HepG2 (cell line): ENCODE measurements around the gene MTCH1.

Experiments
- ATF3 ChIP-seq: sonication (generic); formaldehyde crosslinking; IDR thresholded peaks from 2 replicates; pipeline ENCODE4 v1.4.0; 2020; ENCODE audit warnings: missing genetic modification reagents
- ATF4 ChIP-seq, 2 experiments: fragments of 450-650 bp in 1 of 2; sonication (generic) in 1 of 2; formaldehyde crosslinking; IDR thresholded peaks; 2 replicates each; pipeline versions ENCODE4 v1.5.0 to v1.8.0; 2020 to 2022; ENCODE audit warnings: mild to moderate bottlenecking in 1 of 2, missing genetic modification reagents in 1 of 2
- BRCA1 ChIP-seq: sonication (generic); formaldehyde crosslinking; IDR thresholded peaks from 2 replicates; pipeline ENCODE4 v1.4.0; 2020; ENCODE audit warnings: missing genetic modification reagents
- HINFP ChIP-seq: sonication (generic); formaldehyde crosslinking; IDR thresholded peaks from 2 replicates; pipeline ENCODE4 v1.4.0; 2020; ENCODE audit warnings: low read depth, mild to moderate bottlenecking, missing genetic modification reagents
- MAX ChIP-seq: IDR thresholded peaks from 2 replicates; pipeline ENCODE4 v1.6.1; 2012; ENCODE audit warnings: inconsistent platforms
- PBX3 ChIP-seq: sonication (generic); formaldehyde crosslinking; IDR thresholded peaks from 2 replicates; pipeline ENCODE4 v1.8.1; 2023; ENCODE audit warnings: missing genetic modification reagents, inconsistent platforms, borderline replicate concordance
- POLR2A ChIP-seq, 2 experiments: IDR thresholded peaks; 2 replicates each; pipeline ENCODE4 v1.6.1; 2011; ENCODE audit warnings: low read depth in 2 of 2, low read length in 2 of 2, mild to moderate bottlenecking in 1 of 2, moderate library complexity in 1 of 2; ENCODE audit not compliant: insufficient read depth in 1 of 2
- SP1 ChIP-seq, 2 experiments: fragments of 450-650 bp in 1 of 2; sonication (generic) in 1 of 2; formaldehyde crosslinking in 1 of 2; IDR thresholded peaks; 2 replicates each; pipeline versions ENCODE4 v1.4.0 to v1.6.1; 2016 to 2020; ENCODE audit warnings: missing genetic modification reagents in 1 of 2
- SP140L ChIP-seq: sonication (generic); formaldehyde crosslinking; IDR thresholded peaks from 2 replicates; pipeline ENCODE4 v1.4.0; 2020; ENCODE audit warnings: missing genetic modification reagents, borderline replicate concordance
- ZNF101 ChIP-seq: sonication (generic); formaldehyde crosslinking; IDR thresholded peaks from 2 replicates; pipeline ENCODE4 v1.4.0; 2020; ENCODE audit warnings: mild to moderate bottlenecking, low read depth, missing genetic modification reagents, borderline replicate concordance
- ZNF235 ChIP-seq: sonication (generic); formaldehyde crosslinking; IDR thresholded peaks from 2 replicates; pipeline ENCODE4 v1.8.1; 2023; ENCODE audit warnings: mild to moderate bottlenecking, missing genetic modification reagents, borderline replicate concordance
- ZNF354B ChIP-seq: sonication (generic); formaldehyde crosslinking; IDR thresholded peaks from 2 replicates; pipeline ENCODE4 v1.8.0; 2022; ENCODE audit warnings: mild to moderate bottlenecking, missing genetic modification reagents
- ZNF552 ChIP-seq: sonication (generic); formaldehyde crosslinking; IDR thresholded peaks from 2 replicates; pipeline ENCODE4 v1.9.0; 2022; ENCODE audit warnings: missing genetic modification reagents, mild to moderate bottlenecking, borderline replicate concordance

GRCh38 chr6:36980876-36981619 is 4.9 kb downstream of the MTCH1 start:
- TF ChIP-seq POLR2A (IDR thresholded peaks at IDR 0.05; ENCODE audit: insufficient read depth in 1 of 2, low read depth in 2 of 2, low read length in 2 of 2) = 0 out of 4 replicates have a peak, but pooled peaks of 1 of the 2 experiments have one; percentile 8
- TF ChIP-seq SP1 (IDR thresholded peaks at IDR 0.05) = no peak
- TF ChIP-seq SP1 (CRISPR knock-in tag; IDR thresholded peaks at IDR 0.05) = no peak
- TF ChIP-seq BRCA1 (CRISPR knock-in tag) = no peak
- TF ChIP-seq SP140L (CRISPR knock-in tag) = no peak
- no peak for TF ChIP-seq ATF4 (CRISPR knock-in tag; IDR thresholded peaks at IDR 0.05)
- TF ChIP-seq MAX = no peak
- no peak for TF ChIP-seq ZNF235 (CRISPR knock-in tag)
- TF ChIP-seq HINFP (CRISPR knock-in tag) = no peak
- no peak for TF ChIP-seq ZNF101 (CRISPR knock-in tag)
- TF ChIP-seq ZNF552 (CRISPR knock-in tag) = no peak
- no peak for TF ChIP-seq PBX3 (CRISPR knock-in tag)
- TF ChIP-seq ZNF354B (CRISPR knock-in tag) = no peak
- no peak for TF ChIP-seq ATF3 (CRISPR knock-in tag)
